ENCODE results near the gene ADAMTSL3.

ADAMTSL3 gene

GRCh38 chr15:83837945-83838571 is 184.1 kb downstream of the ADAMTSL3 start:
- Histone ChIP-seq H3K4me3 (ENCODE audit: low read depth in 1 of 5, low read length in 5 of 5) (no peak overlapping the region), H3K27ac (ENCODE audit: low read depth, low read length) (no peak overlapping the region), H3K9ac (ENCODE audit: low read length in 5 of 5) (no peak overlapping the region), H3K27me3 (ENCODE audit: control insufficient read depth in 5 of 5, insufficient read depth in 4 of 5, low read length in 5 of 5) (no peaks in the 10 kb centered on the region), H3K9me3 (ENCODE audit: control insufficient read depth in 5 of 5, low read length in 5 of 5) (no peaks in the 10 kb centered on the region), H3K36me3 (ENCODE audit: control insufficient read depth in 5 of 5, insufficient read depth in 5 of 5, low read length in 5 of 5) (no peaks in the 10 kb centered on the region), H3K4me1 (ENCODE audit: control insufficient read depth in 5 of 5, insufficient read depth in 5 of 5, low read length in 5 of 5) (peaks cover 0 to 3% (median 2%) of the 10 kb centered on the region in 5 donors)

- no peaks in the 10 kb centered on the region for H3K36me3 ChIP-seq (ENCODE audit: control insufficient read depth in 5 of 5, insufficient read depth in 5 of 5, low read length in 5 of 5)
Measured at GRCh38 chr15:83838763-83839162, 184.8 kb downstream of the ADAMTSL3 start.

GRCh38 chr15:83842281-83842680 is 188.4 kb downstream of the ADAMTSL3 start:
- Histone ChIP-seq H3K4me3 (ENCODE audit: low read depth in 1 of 5, low read length in 5 of 5) (no peak overlapping the region), H3K36me3 (ENCODE audit: control insufficient read depth in 5 of 5, insufficient read depth in 5 of 5, low read length in 5 of 5) (no peaks in the 10 kb centered on the region), H3K27me3 (ENCODE audit: control insufficient read depth in 5 of 5, insufficient read depth in 4 of 5, low read length in 5 of 5) (no peaks in the 10 kb centered on the region), H3K9me3 (ENCODE audit: control insufficient read depth in 5 of 5, low read length in 5 of 5) (no peaks in the 10 kb centered on the region), H3K4me1 (ENCODE audit: control insufficient read depth in 5 of 5, insufficient read depth in 5 of 5, low read length in 5 of 5) (peaks cover 0 to 27% (median 22%) of the 10 kb centered on the region in 5 donors), H3K9ac (ENCODE audit: low read length in 5 of 5) (no peak overlapping the region), H3K27ac (ENCODE audit: low read depth, low read length) (no peak overlapping the region)

More at GRCh38 chr15:83838763-83839162, 184.8 kb downstream of the ADAMTSL3 start:
- Histone ChIP-seq H3K27ac (ENCODE audit: low read depth, low read length) (no peak overlapping the region), H3K4me3 (ENCODE audit: low read depth in 1 of 5, low read length in 5 of 5) (no peak overlapping the region), H3K9ac (ENCODE audit: low read length in 5 of 5) (no peak overlapping the region), H3K9me3 (ENCODE audit: control insufficient read depth in 5 of 5, low read length in 5 of 5) (no peaks in the 10 kb centered on the region), H3K4me1 (ENCODE audit: control insufficient read depth in 5 of 5, insufficient read depth in 5 of 5, low read length in 5 of 5) (peaks cover 0 to 5% (median 2%) of the 10 kb centered on the region in 5 donors), H3K27me3 (ENCODE audit: control insufficient read depth in 5 of 5, insufficient read depth in 4 of 5, low read length in 5 of 5) (no peaks in the 10 kb centered on the region)

- no peak overlapping the region for H3K27ac ChIP-seq (ENCODE audit: low read depth, low read length)
- peaks cover 0 to 25% (median 24%) of the 10 kb centered on the region in 5 donors for H3K4me1 ChIP-seq (ENCODE audit: control insufficient read depth in 5 of 5, insufficient read depth in 5 of 5, low read length in 5 of 5)
- H3K4me3 ChIP-seq (ENCODE audit: low read depth in 1 of 5, low read length in 5 of 5): no peak overlapping the region
- no peaks in the 10 kb centered on the region for H3K9me3 ChIP-seq (ENCODE audit: control insufficient read depth in 5 of 5, low read length in 5 of 5)
- H3K27me3 ChIP-seq (ENCODE audit: control insufficient read depth in 5 of 5, insufficient read depth in 4 of 5, low read length in 5 of 5): no peaks in the 10 kb centered on the region
- no peak overlapping the region for H3K9ac ChIP-seq (ENCODE audit: low read length in 5 of 5)
- H3K36me3 ChIP-seq (ENCODE audit: control insufficient read depth in 5 of 5, insufficient read depth in 5 of 5, low read length in 5 of 5): no peaks in the 10 kb centered on the region
Measured at GRCh38 chr15:83843471-83843871, 189.5 kb downstream of the ADAMTSL3 start.

GRCh38 chr15:83844742-83845141 is 190.8 kb downstream of the ADAMTSL3 start:
- no peak overlapping the region for H3K9ac ChIP-seq (ENCODE audit: low read length in 5 of 5)
- no peak overlapping the region for H3K4me3 ChIP-seq (ENCODE audit: low read depth in 1 of 5, low read length in 5 of 5)
- peaks cover 0 to 30% (median 24%) of the 10 kb centered on the region in 5 donors for H3K4me1 ChIP-seq (ENCODE audit: control insufficient read depth in 5 of 5, insufficient read depth in 5 of 5, low read length in 5 of 5)
- no peaks in the 10 kb centered on the region for H3K9me3 ChIP-seq (ENCODE audit: control insufficient read depth in 5 of 5, low read length in 5 of 5)
- no peaks in the 10 kb centered on the region for H3K36me3 ChIP-seq (ENCODE audit: control insufficient read depth in 5 of 5, insufficient read depth in 5 of 5, low read length in 5 of 5)
- no peak overlapping the region for H3K27ac ChIP-seq (ENCODE audit: low read depth, low read length)
- H3K27me3 ChIP-seq (ENCODE audit: control insufficient read depth in 5 of 5, insufficient read depth in 4 of 5, low read length in 5 of 5): no peaks in the 10 kb centered on the region

- no peak overlapping the region for H3K27ac ChIP-seq (ENCODE audit: low read depth, low read length)
- no peak overlapping the region for H3K9ac ChIP-seq (ENCODE audit: low read length in 5 of 5)
- no peaks in the 10 kb centered on the region for H3K9me3 ChIP-seq (ENCODE audit: control insufficient read depth in 5 of 5, low read length in 5 of 5)
- H3K4me1 ChIP-seq (ENCODE audit: control insufficient read depth in 5 of 5, insufficient read depth in 5 of 5, low read length in 5 of 5): peaks cover 0 to 30% (median 24%) of the 10 kb centered on the region in 5 donors
- H3K27me3 ChIP-seq (ENCODE audit: control insufficient read depth in 5 of 5, insufficient read depth in 4 of 5, low read length in 5 of 5): no peaks in the 10 kb centered on the region
- H3K4me3 ChIP-seq (ENCODE audit: low read depth in 1 of 5, low read length in 5 of 5): no peak overlapping the region
- no peaks in the 10 kb centered on the region for H3K36me3 ChIP-seq (ENCODE audit: control insufficient read depth in 5 of 5, insufficient read depth in 5 of 5, low read length in 5 of 5)
Measured at GRCh38 chr15:83845230-83845629, 191.3 kb downstream of the ADAMTSL3 start.

- no peak overlapping the region for H3K27ac ChIP-seq (ENCODE audit: low read depth, low read length)
- no peak overlapping the region for H3K9ac ChIP-seq (ENCODE audit: low read length in 5 of 5)
- H3K27me3 ChIP-seq (ENCODE audit: control insufficient read depth in 5 of 5, insufficient read depth in 4 of 5, low read length in 5 of 5): peaks cover 0 to 3% (median 0%) of the 10 kb centered on the region in 5 donors
- peaks cover 0 to 30% (median 24%) of the 10 kb centered on the region in 5 donors for H3K4me1 ChIP-seq (ENCODE audit: control insufficient read depth in 5 of 5, insufficient read depth in 5 of 5, low read length in 5 of 5)
- H3K36me3 ChIP-seq (ENCODE audit: control insufficient read depth in 5 of 5, insufficient read depth in 5 of 5, low read length in 5 of 5): no peaks in the 10 kb centered on the region
- H3K4me3 ChIP-seq (ENCODE audit: low read depth in 1 of 5, low read length in 5 of 5): no peak overlapping the region
- no peaks in the 10 kb centered on the region for H3K9me3 ChIP-seq (ENCODE audit: control insufficient read depth in 5 of 5, low read length in 5 of 5)
Measured at GRCh38 chr15:83846847-83847246, 192.9 kb downstream of the ADAMTSL3 start.

- peaks cover 0 to 3% (median 0%) of the 10 kb centered on the region in 5 donors for H3K27me3 ChIP-seq (ENCODE audit: control insufficient read depth in 5 of 5, insufficient read depth in 4 of 5, low read length in 5 of 5)
- peaks cover 0 to 30% (median 22%) of the 10 kb centered on the region in 5 donors for H3K4me1 ChIP-seq (ENCODE audit: control insufficient read depth in 5 of 5, insufficient read depth in 5 of 5, low read length in 5 of 5)
- no peak overlapping the region for H3K27ac ChIP-seq (ENCODE audit: low read depth, low read length)
- H3K9me3 ChIP-seq (ENCODE audit: control insufficient read depth in 5 of 5, low read length in 5 of 5): no peaks in the 10 kb centered on the region
- H3K4me3 ChIP-seq (ENCODE audit: low read depth in 1 of 5, low read length in 5 of 5): no peak overlapping the region
- no peaks in the 10 kb centered on the region for H3K36me3 ChIP-seq (ENCODE audit: control insufficient read depth in 5 of 5, insufficient read depth in 5 of 5, low read length in 5 of 5)
- no peak overlapping the region for H3K9ac ChIP-seq (ENCODE audit: low read length in 5 of 5)
Measured at GRCh38 chr15:83848315-83849050, 194.6 kb downstream of the ADAMTSL3 start.

GRCh38 chr15:83850015-83850414 is 196.1 kb downstream of the ADAMTSL3 start:
- peaks cover 0 to 28% (median 19%) of the 10 kb centered on the region in 5 donors for H3K4me1 ChIP-seq (ENCODE audit: control insufficient read depth in 5 of 5, insufficient read depth in 5 of 5, low read length in 5 of 5)
- H3K36me3 ChIP-seq (ENCODE audit: control insufficient read depth in 5 of 5, insufficient read depth in 5 of 5, low read length in 5 of 5): no peaks in the 10 kb centered on the region
- no peak overlapping the region for H3K9ac ChIP-seq (ENCODE audit: low read length in 5 of 5)
- H3K27me3 ChIP-seq (ENCODE audit: control insufficient read depth in 5 of 5, insufficient read depth in 4 of 5, low read length in 5 of 5): peaks cover 0 to 3% (median 0%) of the 10 kb centered on the region in 5 donors
- H3K27ac ChIP-seq (ENCODE audit: low read depth, low read length): no peak overlapping the region
- no peak overlapping the region for H3K4me3 ChIP-seq (ENCODE audit: low read depth in 1 of 5, low read length in 5 of 5)
- H3K9me3 ChIP-seq (ENCODE audit: control insufficient read depth in 5 of 5, low read length in 5 of 5): no peaks in the 10 kb centered on the region

- Histone ChIP-seq H3K4me3 (ENCODE audit: low read depth in 1 of 5, low read length in 5 of 5) (no peak overlapping the region), H3K27ac (ENCODE audit: low read depth, low read length) (no peak overlapping the region), H3K4me1 (ENCODE audit: control insufficient read depth in 5 of 5, insufficient read depth in 5 of 5, low read length in 5 of 5) (peaks cover 0 to 24% (median 14%) of the 10 kb centered on the region in 5 donors), H3K9me3 (ENCODE audit: control insufficient read depth in 5 of 5, low read length in 5 of 5) (no peaks in the 10 kb centered on the region), H3K36me3 (ENCODE audit: control insufficient read depth in 5 of 5, insufficient read depth in 5 of 5, low read length in 5 of 5) (no peaks in the 10 kb centered on the region), H3K27me3 (ENCODE audit: control insufficient read depth in 5 of 5, insufficient read depth in 4 of 5, low read length in 5 of 5) (peaks cover 0 to 3% (median 0%) of the 10 kb centered on the region in 5 donors), H3K9ac (ENCODE audit: low read length in 5 of 5) (no peak overlapping the region)
Measured at GRCh38 chr15:83850501-83851245, 196.8 kb downstream of the ADAMTSL3 start.

Data from subcutaneous abdominal adipose tissue (tissue), 5 donors.